ENCODE measurements around the gene RBL2. TPM values are rescaled to one million over a fixed set of nuclear protein-coding genes. Genes with fewer than 3 reads are reported as not detected.

RBL2 gene
- total RNA-seq, 1 experiment from 2014 or later, result 33.4 TPM

DNA sequence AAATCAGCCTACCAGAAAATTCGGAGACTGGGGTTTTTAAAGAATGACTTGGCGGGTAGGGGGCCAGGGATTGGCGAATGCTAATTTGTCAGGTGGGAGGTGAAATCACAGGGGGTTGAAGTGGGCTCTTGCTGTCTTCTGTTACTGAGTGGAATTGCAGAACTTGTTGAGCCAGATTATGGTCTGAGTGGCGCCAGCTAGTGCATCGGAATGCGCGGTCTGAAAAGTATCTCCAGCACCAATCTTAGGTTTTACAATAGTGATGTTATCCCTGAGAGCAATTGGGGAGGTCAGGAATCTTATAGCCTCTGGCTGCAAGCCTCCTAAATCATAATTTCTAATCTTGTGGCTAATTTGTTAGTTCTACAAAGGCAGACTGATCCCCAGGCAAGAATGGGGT is 762 bp upstream of the RBL2 start:
- ChIA-PET RAD21 (ENCODE audit: low non-redundant PET in 1 of 2, low total read pairs in 2 of 2, uncharacterized antibody in 2 of 2, unreplicated experiment in 2 of 2) (no interaction called here), CTCF (no interaction called here), POLR2A (no interaction called here)
- Histone ChIP-seq H3K79me2 (ENCODE audit: insufficient read depth, low read length) (peaks cover 29% of the 10 kb centered on the region), H4K20me1 (ENCODE audit: insufficient read depth) (no peaks in the 10 kb centered on the region), H3K9me3 (ENCODE audit: control insufficient read depth in 1 of 2, insufficient read depth in 1 of 2, low read depth in 1 of 2, low read length in 2 of 2) (no peaks in the 10 kb centered on the region), H3K27me3 (ENCODE audit: insufficient read depth, low read length) (no peaks in the 10 kb centered on the region), H3K4me3 (replicated peaks in 1 of 2; ENCODE audit: low read depth in 1 of 2, low read length in 2 of 2) (no peak overlapping the region), H3K4me1 (ENCODE audit: control insufficient read depth in 1 of 2, insufficient read depth in 2 of 2, low read length in 2 of 2) (peaks cover 19 to 22% of the 10 kb centered on the region in 2 experiments; a peak in 3 of 4 replicates), H3K36me3 (ENCODE audit: control insufficient read depth in 1 of 2, insufficient read depth in 2 of 2, low read length in 2 of 2) (no peaks in the 10 kb centered on the region), H3K27ac (ENCODE audit: low read depth, low read length) (peak overlapping the region; percentile 79; the same call in 1 of the 2 replicates), H3K4me2 (ENCODE audit: low read length) (peak overlapping the region; percentile 94), H2AFZ (ENCODE audit: low read depth, low read length, poor library complexity, severe bottlenecking) (peak overlapping the region; percentile 87), H3K9ac (ENCODE audit: low read length) (no peak overlapping the region), H3K9me2 (ENCODE audit: insufficient read depth) (no peaks in the 10 kb centered on the region)
- ATAC-seq, result no peak
- BruUV-seq (replicated peaks), result no TSS peak
- TF ChIP-seq YY1 (IDR thresholded peaks at IDR 0.05; ENCODE audit: extremely low read depth, insufficient replicate concordance, low read depth, low read length) (no peak), RAD21 (IDR thresholded peaks at IDR 0.05; ENCODE audit: low read depth) (no peak), JUND (IDR thresholded peaks at IDR 0.05) (no peak), EZH2 (IDR thresholded peaks at IDR 0.05) (no peak), ZNF274 (IDR thresholded peaks at IDR 0.05; ENCODE audit: low read depth, low read length) (no peak)
- intact Hi-C loops (cut with micrococcal nuclease), result no loop called here
- no peak for DNase-seq (ENCODE audit: low read depth, low spot score)

DNA sequence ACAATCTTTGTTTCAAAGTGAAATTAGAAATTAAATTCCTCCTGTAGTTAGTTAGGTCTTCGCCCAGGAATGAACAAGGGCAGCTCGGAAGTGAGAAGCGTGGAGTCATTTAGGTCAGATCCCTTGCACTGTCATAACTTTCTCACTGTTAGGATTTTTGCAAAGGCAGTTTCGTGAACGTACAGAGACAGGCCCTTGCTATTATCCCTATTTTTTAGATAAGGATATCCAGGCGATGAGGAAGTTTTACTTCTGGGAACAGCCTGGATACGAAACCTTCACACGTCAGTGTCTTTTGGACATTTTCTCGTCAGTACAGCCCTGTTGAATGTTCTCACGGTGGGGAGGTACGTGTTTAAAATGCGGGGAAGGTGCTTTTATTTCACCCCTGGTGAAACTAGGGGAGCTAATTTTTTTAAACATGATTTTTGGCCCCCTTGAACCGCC is 318 bp upstream of the RBL2 start:
- DNase-seq (ENCODE audit: low read depth, low spot score) (no peak), ATAC-seq (peak; percentile 3)
- intact Hi-C loops (cut with micrococcal nuclease), result loop anchor here (2.0 kb wide), 1 partner anchor 69 kb away; the partner anchor contains the start of gene AKTIP
- H2AFZ ChIP-seq (ENCODE audit: low read depth, low read length, poor library complexity, severe bottlenecking), result peak overlapping the region; percentile 87
- TF ChIP-seq SIN3A (IDR thresholded peaks at IDR 0.05; ENCODE audit: low read depth) (no peak), CEBPB (IDR thresholded peaks at IDR 0.05; ENCODE audit: low read depth) (no peak), EZH2 (IDR thresholded peaks at IDR 0.05) (no peak)
- TF ChIP-seq, protein P1, sequence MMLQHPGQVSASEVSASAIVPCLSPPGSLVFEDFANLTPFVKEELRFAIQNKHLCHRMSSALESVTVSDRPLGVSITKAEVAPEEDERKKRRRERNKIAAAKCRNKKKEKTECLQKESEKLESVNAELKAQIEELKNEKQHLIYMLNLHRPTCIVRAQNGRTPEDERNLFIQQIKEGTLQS (IDR thresholded peaks at IDR 0.05), result no peak
- H3K4me2 ChIP-seq (ENCODE audit: low read length), result peak overlapping the region; percentile 94
- CTCF ChIA-PET, result no interaction called here
- H3K79me2 ChIP-seq (ENCODE audit: insufficient read depth, low read length), result peaks cover 29% of the 10 kb centered on the region
- peaks cover 17% of the 10 kb centered on the region in 2 experiments; a peak in 3 of 4 replicates for H3K4me1 ChIP-seq (ENCODE audit: control insufficient read depth in 1 of 2, insufficient read depth in 2 of 2, low read length in 2 of 2)
- no peaks in the 10 kb centered on the region for H3K36me3 ChIP-seq (ENCODE audit: control insufficient read depth in 1 of 2, insufficient read depth in 2 of 2, low read length in 2 of 2)
- H3K9me3 ChIP-seq (ENCODE audit: control insufficient read depth in 1 of 2, insufficient read depth in 1 of 2, low read depth in 1 of 2, low read length in 2 of 2), result no peaks in the 10 kb centered on the region
- RAD21 ChIA-PET (ENCODE audit: low non-redundant PET in 1 of 2, low total read pairs in 2 of 2, uncharacterized antibody in 2 of 2, unreplicated experiment in 2 of 2), result no interaction called here
- no peak overlapping the region for H3K9ac ChIP-seq (ENCODE audit: low read length)
- H3K27me3 ChIP-seq (ENCODE audit: insufficient read depth, low read length), result no peaks in the 10 kb centered on the region
- H4K20me1 ChIP-seq (ENCODE audit: insufficient read depth), result no peaks in the 10 kb centered on the region
- no TSS peak for BruUV-seq (replicated peaks)
- peak overlapping the region; percentile 90 to 95 for H3K4me3 ChIP-seq (replicated peaks in 1 of 2; ENCODE audit: low read depth in 1 of 2, low read length in 2 of 2)
- POLR2A ChIA-PET, result no interaction called here
- H3K27ac ChIP-seq (ENCODE audit: low read depth, low read length), result peak overlapping the region; percentile 79
- H3K9me2 ChIP-seq (ENCODE audit: insufficient read depth), result no peaks in the 10 kb centered on the region
